HL-60 (cell line): Measurements from ENCODE around the gene LBX1.

Source experiments
- DNase-seq, 2 experiments: peaks; one replicate each; pipeline ENCODE4 v3.0.0-alpha.2; 2010 to 2020; ENCODE audit warnings: low read depth in 1 of 2, low spot score in 1 of 2
- H3K27ac ChIP-seq: fragments of 250-450 bp; sonication (Bioruptor Pico); replicated peaks from 2 replicates; pipeline ENCODE4 v1.5.1; 2020; ENCODE audit warnings: mild to moderate bottlenecking, moderate library complexity
- H3K27me3 ChIP-seq: fragments of 250-450 bp; sonication (Bioruptor Pico); 2 replicates; pipeline ENCODE4 v1.5.1; 2021; ENCODE audit warnings: mild to moderate bottlenecking, moderate library complexity; ENCODE audit not compliant: insufficient read depth, poor library complexity, severe bottlenecking
- H3K4me3 ChIP-seq: replicated peaks from 2 replicates; pipeline ENCODE4 v1.5.1; 2011; ENCODE audit warnings: mild to moderate bottlenecking, control low read depth, low read length; ENCODE audit not compliant: insufficient read depth
- GABPA ChIP-seq: IDR thresholded peaks from 2 replicates; pipeline ENCODE4 v1.6.1; 2012; ENCODE audit warnings: low read depth
- POLR2AphosphoS5 ChIP-seq: IDR thresholded peaks from 2 replicates; pipeline ENCODE4 v1.6.1; 2012; ENCODE audit warnings: low read depth
- SPI1 ChIP-seq: IDR thresholded peaks from 2 replicates; pipeline ENCODE4 v1.6.1; 2012; ENCODE audit warnings: low read depth, mild to moderate bottlenecking, borderline replicate concordance
- TF ChIP-seq, protein P1 (sequence below): IDR thresholded peaks from 2 replicates; pipeline ENCODE4 v1.6.1; 2012; ENCODE audit warnings: low read depth; ENCODE audit not compliant: insufficient replicate concordance
- TF ChIP-seq, protein P2 (sequence below): IDR thresholded peaks from one replicate; pipeline ENCODE4 v1.5.1; 2011; ENCODE audit warnings: low read length, control low read depth, inconsistent platforms; ENCODE audit not compliant: insufficient read depth

Gene LBX1

DNA sequence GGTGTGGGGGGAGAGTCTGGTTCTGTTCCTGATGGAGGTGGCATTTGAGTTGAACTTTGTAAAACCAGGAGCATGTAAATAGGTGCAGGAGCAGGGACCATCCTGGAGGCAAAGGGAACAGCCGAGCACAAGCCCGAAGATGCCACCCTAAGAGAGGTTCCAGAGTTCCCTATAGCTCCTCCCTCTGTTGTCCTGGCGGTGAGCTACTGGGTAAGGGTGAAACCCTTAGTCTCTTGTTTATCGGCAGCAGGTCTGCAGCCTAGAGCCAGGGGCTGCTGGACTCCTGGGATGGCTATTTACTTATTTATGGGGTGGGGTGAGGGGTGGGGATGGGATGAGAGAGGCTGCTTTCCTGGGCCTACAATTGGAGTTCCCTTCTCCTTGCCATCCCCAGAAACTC is 6.5 kb upstream of the LBX1 start:
- H3K4me3 ChIP-seq, result no peak overlapping the region
- peaks cover 87% of the 10 kb centered on the region for H3K27me3 ChIP-seq
- no peak overlapping the region for H3K27ac ChIP-seq
- no peak for DNase-seq
- TF ChIP-seq SPI1, result no peak
- TF ChIP-seq, protein P1, sequence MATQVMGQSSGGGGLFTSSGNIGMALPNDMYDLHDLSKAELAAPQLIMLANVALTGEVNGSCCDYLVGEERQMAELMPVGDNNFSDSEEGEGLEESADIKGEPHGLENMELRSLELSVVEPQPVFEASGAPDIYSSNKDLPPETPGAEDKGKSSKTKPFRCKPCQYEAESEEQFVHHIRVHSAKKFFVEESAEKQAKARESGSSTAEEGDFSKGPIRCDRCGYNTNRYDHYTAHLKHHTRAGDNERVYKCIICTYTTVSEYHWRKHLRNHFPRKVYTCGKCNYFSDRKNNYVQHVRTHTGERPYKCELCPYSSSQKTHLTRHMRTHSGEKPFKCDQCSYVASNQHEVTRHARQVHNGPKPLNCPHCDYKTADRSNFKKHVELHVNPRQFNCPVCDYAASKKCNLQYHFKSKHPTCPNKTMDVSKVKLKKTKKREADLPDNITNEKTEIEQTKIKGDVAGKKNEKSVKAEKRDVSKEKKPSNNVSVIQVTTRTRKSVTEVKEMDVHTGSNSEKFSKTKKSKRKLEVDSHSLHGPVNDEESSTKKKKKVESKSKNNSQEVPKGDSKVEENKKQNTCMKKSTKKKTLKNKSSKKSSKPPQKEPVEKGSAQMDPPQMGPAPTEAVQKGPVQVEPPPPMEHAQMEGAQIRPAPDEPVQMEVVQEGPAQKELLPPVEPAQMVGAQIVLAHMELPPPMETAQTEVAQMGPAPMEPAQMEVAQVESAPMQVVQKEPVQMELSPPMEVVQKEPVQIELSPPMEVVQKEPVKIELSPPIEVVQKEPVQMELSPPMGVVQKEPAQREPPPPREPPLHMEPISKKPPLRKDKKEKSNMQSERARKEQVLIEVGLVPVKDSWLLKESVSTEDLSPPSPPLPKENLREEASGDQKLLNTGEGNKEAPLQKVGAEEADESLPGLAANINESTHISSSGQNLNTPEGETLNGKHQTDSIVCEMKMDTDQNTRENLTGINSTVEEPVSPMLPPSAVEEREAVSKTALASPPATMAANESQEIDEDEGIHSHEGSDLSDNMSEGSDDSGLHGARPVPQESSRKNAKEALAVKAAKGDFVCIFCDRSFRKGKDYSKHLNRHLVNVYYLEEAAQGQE, result no peak
- no peak for TF ChIP-seq GABPA
- TF ChIP-seq, protein P2, sequence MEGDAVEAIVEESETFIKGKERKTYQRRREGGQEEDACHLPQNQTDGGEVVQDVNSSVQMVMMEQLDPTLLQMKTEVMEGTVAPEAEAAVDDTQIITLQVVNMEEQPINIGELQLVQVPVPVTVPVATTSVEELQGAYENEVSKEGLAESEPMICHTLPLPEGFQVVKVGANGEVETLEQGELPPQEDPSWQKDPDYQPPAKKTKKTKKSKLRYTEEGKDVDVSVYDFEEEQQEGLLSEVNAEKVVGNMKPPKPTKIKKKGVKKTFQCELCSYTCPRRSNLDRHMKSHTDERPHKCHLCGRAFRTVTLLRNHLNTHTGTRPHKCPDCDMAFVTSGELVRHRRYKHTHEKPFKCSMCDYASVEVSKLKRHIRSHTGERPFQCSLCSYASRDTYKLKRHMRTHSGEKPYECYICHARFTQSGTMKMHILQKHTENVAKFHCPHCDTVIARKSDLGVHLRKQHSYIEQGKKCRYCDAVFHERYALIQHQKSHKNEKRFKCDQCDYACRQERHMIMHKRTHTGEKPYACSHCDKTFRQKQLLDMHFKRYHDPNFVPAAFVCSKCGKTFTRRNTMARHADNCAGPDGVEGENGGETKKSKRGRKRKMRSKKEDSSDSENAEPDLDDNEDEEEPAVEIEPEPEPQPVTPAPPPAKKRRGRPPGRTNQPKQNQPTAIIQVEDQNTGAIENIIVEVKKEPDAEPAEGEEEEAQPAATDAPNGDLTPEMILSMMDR, result no peak
- no peak for TF ChIP-seq POLR2AphosphoS5

- Histone ChIP-seq H3K27me3 (peaks cover 90% of the 10 kb centered on the region), H3K27ac (no peak overlapping the region), H3K4me3 (no peak overlapping the region)
- TF ChIP-seq, protein P2, result no peak
- TF ChIP-seq GABPA (no peak), SPI1 (no peak), POLR2AphosphoS5 (no peak)
- TF ChIP-seq, protein P1, result no peak
- no peak for DNase-seq
Observed at GRCh38 chr10:101234333-101234732, 5.1 kb upstream of the LBX1 start.

GRCh38 chr10:101233863-101234262 is 4.6 kb upstream of the LBX1 start:
- peaks cover 91% of the 10 kb centered on the region for H3K27me3 ChIP-seq
- no peak for TF ChIP-seq POLR2AphosphoS5
- TF ChIP-seq, protein P2, result no peak
- TF ChIP-seq GABPA, result no peak
- TF ChIP-seq, protein P1, result no peak
- TF ChIP-seq SPI1, result no peak
- no peak for DNase-seq
- H3K27ac ChIP-seq, result no peak overlapping the region
- no peak overlapping the region for H3K4me3 ChIP-seq
